ENCODE data around the gene PAPPA.

Gene PAPPA

GRCh38 chr9:116191576-116192415 lies 38.2 kb downstream of the PAPPA start:
- Histone ChIP-seq H3K36me3 (ENCODE audit: control insufficient read depth, insufficient read depth, low read length) (no peaks in the 10 kb centered on the region), H3K27me3 (ENCODE audit: control insufficient read depth, insufficient read depth, low read length) (no peaks in the 10 kb centered on the region), H2AFZ (no peak overlapping the region), H3K4me1 (peaks cover 37% of the 10 kb centered on the region), H3K9me3 (ENCODE audit: control insufficient read depth, low read length) (no peaks in the 10 kb centered on the region), H3K4me3 (ENCODE audit: low read depth, low read length) (no peak overlapping the region), H3K79me2 (peaks cover 19% of the 10 kb centered on the region), H3K27ac (peak overlapping the region; percentile 96), H3K4me2 (ENCODE audit: low read length) (no peak overlapping the region), H3K9ac (no peak overlapping the region)
- TF ChIP-seq CTCF (IDR thresholded peaks at IDR 0.05), result no peak

GRCh38 chr9:116193636-116194035 lies 40.0 kb downstream of the PAPPA start:
- H3K4me2 ChIP-seq (ENCODE audit: low read length), result no peak overlapping the region
- H3K4me1 ChIP-seq, result peaks cover 45% of the 10 kb centered on the region
- TF ChIP-seq CTCF (IDR thresholded peaks at IDR 0.05), result no peak
- no peaks in the 10 kb centered on the region for H3K9me3 ChIP-seq (ENCODE audit: control insufficient read depth, low read length)
- H3K36me3 ChIP-seq (ENCODE audit: control insufficient read depth, insufficient read depth, low read length), result no peaks in the 10 kb centered on the region
- H3K4me3 ChIP-seq (ENCODE audit: low read depth, low read length), result no peak overlapping the region
- no peak overlapping the region for H3K27ac ChIP-seq
- H3K79me2 ChIP-seq, result peaks cover 22% of the 10 kb centered on the region
- H3K27me3 ChIP-seq (ENCODE audit: control insufficient read depth, insufficient read depth, low read length), result no peaks in the 10 kb centered on the region
- no peak overlapping the region for H3K9ac ChIP-seq
- no peak overlapping the region for H2AFZ ChIP-seq

- Histone ChIP-seq H3K27me3 (ENCODE audit: control insufficient read depth, insufficient read depth, low read length) (no peaks in the 10 kb centered on the region), H3K9ac (no peak overlapping the region), H3K4me2 (ENCODE audit: low read length) (no peak overlapping the region), H3K4me1 (peaks cover 27% of the 10 kb centered on the region), H3K79me2 (peaks cover 20% of the 10 kb centered on the region), H3K27ac (no peak overlapping the region), H3K9me3 (ENCODE audit: control insufficient read depth, low read length) (no peaks in the 10 kb centered on the region), H3K36me3 (ENCODE audit: control insufficient read depth, insufficient read depth, low read length) (no peaks in the 10 kb centered on the region), H2AFZ (no peak overlapping the region), H3K4me3 (ENCODE audit: low read depth, low read length) (no peak overlapping the region)
- TF ChIP-seq CTCF (IDR thresholded peaks at IDR 0.05), result no peak
Measured at GRCh38 chr9:116196806-116197205, 43.2 kb downstream of the PAPPA start.

- H3K9me3 ChIP-seq (ENCODE audit: control insufficient read depth, low read length), result no peaks in the 10 kb centered on the region
- TF ChIP-seq CTCF (IDR thresholded peaks at IDR 0.05), result no peak
- H2AFZ ChIP-seq, result no peak overlapping the region
- no peak overlapping the region for H3K9ac ChIP-seq
- no peak overlapping the region for H3K4me3 ChIP-seq (ENCODE audit: low read depth, low read length)
- no peaks in the 10 kb centered on the region for H3K27me3 ChIP-seq (ENCODE audit: control insufficient read depth, insufficient read depth, low read length)
- peak overlapping the region; percentile 52 for H3K27ac ChIP-seq
- H3K4me1 ChIP-seq, result peaks cover 28% of the 10 kb centered on the region
- no peaks in the 10 kb centered on the region for H3K36me3 ChIP-seq (ENCODE audit: control insufficient read depth, insufficient read depth, low read length)
- peaks cover 14% of the 10 kb centered on the region for H3K79me2 ChIP-seq
- H3K4me2 ChIP-seq (ENCODE audit: low read length), result no peak overlapping the region
Measured at GRCh38 chr9:116198344-116198743, 44.8 kb downstream of the PAPPA start.

All from parathyroid adenoma (tissue), 2 donors.